SK-N-MC (cell line): ENCODE measurements around the gene MKLN1.

Experiments used
- DNase-seq: peaks from one replicate; pipeline ENCODE4 v3.0.0-alpha.2; 2011; ENCODE audit warnings: low read depth, low spot score
- H3K27ac ChIP-seq: fragments of 200-600 bp; sonication (generic); 2 replicates; pipeline ENCODE4 v1.5.1; 2016; ENCODE audit warnings: mixed run types
- H3K36me3 ChIP-seq: fragments of 200-600 bp; sonication (generic); 2 replicates; pipeline ENCODE4 v1.6.1; 2017; ENCODE audit warnings: antibody characterized with exemption, low read length, mixed read lengths; ENCODE audit not compliant: insufficient read depth
- H3K4me3 ChIP-seq: fragments of 200-600 bp; sonication (generic); 2 replicates; pipeline ENCODE4 v1.5.1; 2016
- H3K9ac ChIP-seq: fragments of 200-600 bp; sonication (generic); 2 replicates; pipeline ENCODE4 v1.8.0; 2017; ENCODE audit warnings: mixed run types, mixed read lengths; ENCODE audit not compliant: insufficient read length
- H3K9me3 ChIP-seq: fragments of 200-600 bp; sonication (generic); 2 replicates; pipeline ENCODE4 v1.6.1; 2017; ENCODE audit warnings: low read depth, mild to moderate bottlenecking, antibody characterized with exemption, low read length, moderate library complexity, mixed read lengths
- EZH2 ChIP-seq: fragments of 200-600 bp; sonication (generic); IDR thresholded peaks from one replicate; pipeline ENCODE4 v1.6.1; 2017; ENCODE audit warnings: antibody characterized with exemption
- FOXP2 ChIP-seq: optimal IDR thresholded peaks from 2 replicates; pipeline ENCODE3; 2011; ENCODE audit warnings: mild to moderate bottlenecking, moderate library complexity; ENCODE audit not compliant: insufficient read depth; ENCODE audit errors: extremely low read length, control extremely low read depth
- POLR2AphosphoS5 ChIP-seq: IDR thresholded peaks from 2 replicates; pipeline ENCODE4 v1.6.1; 2012; ENCODE audit warnings: mild to moderate bottlenecking, low read depth, low read length, borderline replicate concordance

MKLN1 gene

GRCh38 chr7:131385039-131385605 is 57.4 kb downstream of the MKLN1 start:
- Histone ChIP-seq H3K9ac (no peak overlapping the region), H3K4me3 (no peak overlapping the region), H3K27ac (no peak overlapping the region), H3K9me3 (no peaks in the 10 kb centered on the region), H3K36me3 (peaks cover 38% of the 10 kb centered on the region)
- no peak for DNase-seq
- no peak for TF ChIP-seq EZH2
- no peak for TF ChIP-seq POLR2AphosphoS5
- TF ChIP-seq FOXP2: no peak

- Histone ChIP-seq H3K36me3 (peaks cover 25% of the 10 kb centered on the region; the same call in 1 of the 2 replicates), H3K4me3 (no peak overlapping the region), H3K9me3 (no peaks in the 10 kb centered on the region), H3K27ac (peak overlapping the region; percentile 81; the same call in 1 of the 2 replicates), H3K9ac (no peak overlapping the region)
- no peak for TF ChIP-seq POLR2AphosphoS5
- DNase-seq: no peak
Measured at GRCh38 chr7:131388126-131388525, 60.5 kb downstream of the MKLN1 start.

- TF ChIP-seq EZH2 (no peak), POLR2AphosphoS5 (no peak), FOXP2 (no peak)
- peaks cover 37% of the 10 kb centered on the region for H3K36me3 ChIP-seq
- H3K4me3 ChIP-seq: no peak overlapping the region
- peak overlapping the region; percentile 81 for H3K27ac ChIP-seq
- DNase-seq: no peak
- H3K9me3 ChIP-seq: no peaks in the 10 kb centered on the region
- no peak overlapping the region for H3K9ac ChIP-seq
Measured at GRCh38 chr7:131390275-131390674, 62.6 kb downstream of the MKLN1 start.

- no peak overlapping the region for H3K4me3 ChIP-seq
- H3K27ac ChIP-seq: peak overlapping the region; percentile 81; the same call in 1 of the 2 replicates
- no peak overlapping the region for H3K9ac ChIP-seq
- DNase-seq: no peak
- TF ChIP-seq EZH2 (no peak), FOXP2 (no peak), POLR2AphosphoS5 (no peak)
- no peaks in the 10 kb centered on the region for H3K9me3 ChIP-seq
- peaks cover 37% of the 10 kb centered on the region for H3K36me3 ChIP-seq
Measured at GRCh38 chr7:131391145-131391544, 63.5 kb downstream of the MKLN1 start.

DNA sequence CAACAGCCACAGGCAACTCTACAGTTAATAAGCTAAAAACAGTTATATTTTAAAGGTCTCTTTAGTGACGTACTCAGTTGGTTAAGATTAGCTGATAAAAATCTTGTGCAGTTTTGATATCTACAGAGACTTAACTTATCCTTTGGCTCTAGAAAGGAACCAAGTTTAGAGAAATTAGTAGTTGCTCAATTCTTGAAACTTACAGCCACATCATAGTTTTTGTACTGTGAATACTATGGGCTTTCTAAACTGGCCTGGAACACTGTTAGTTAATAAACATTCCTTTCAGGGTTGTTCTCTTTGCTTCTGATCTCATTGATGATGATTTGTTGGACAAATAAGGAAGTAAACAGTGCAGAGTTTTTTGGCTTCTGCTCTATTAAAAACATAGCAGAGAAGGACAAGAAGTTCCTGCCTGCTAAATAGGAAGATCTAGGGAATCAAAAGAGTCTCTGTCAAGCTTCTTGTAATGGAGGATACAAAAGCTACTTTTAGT is 73.1 kb downstream of the MKLN1 start:
- Histone ChIP-seq H3K9me3 (peaks cover 3% of the 10 kb centered on the region; the same call in 1 of the 2 replicates), H3K9ac (no peak overlapping the region), H3K36me3 (peaks cover 78% of the 10 kb centered on the region), H3K27ac (no peak overlapping the region), H3K4me3 (no peak overlapping the region)
- no peak for DNase-seq
- TF ChIP-seq POLR2AphosphoS5 (no peak), FOXP2 (no peak), EZH2 (no peak)

GRCh38 chr7:131401194-131401593 is 73.5 kb downstream of the MKLN1 start:
- peaks cover 3% of the 10 kb centered on the region; the same call in 1 of the 2 replicates for H3K9me3 ChIP-seq
- no peak for DNase-seq
- H3K27ac ChIP-seq: no peak overlapping the region
- H3K4me3 ChIP-seq: no peak overlapping the region
- TF ChIP-seq POLR2AphosphoS5 (no peak), FOXP2 (no peak), EZH2 (no peak)
- H3K9ac ChIP-seq: no peak overlapping the region
- H3K36me3 ChIP-seq: peaks cover 78% of the 10 kb centered on the region

GRCh38 chr7:131403322-131403721 is 75.6 kb downstream of the MKLN1 start:
- Histone ChIP-seq H3K36me3 (peaks cover 68% of the 10 kb centered on the region), H3K9me3 (peaks cover 3% of the 10 kb centered on the region; the same call in 1 of the 2 replicates), H3K4me3 (no peak overlapping the region), H3K27ac (no peak overlapping the region), H3K9ac (no peak overlapping the region)
- no peak for DNase-seq
- no peak for TF ChIP-seq FOXP2
- no peak for TF ChIP-seq EZH2
- TF ChIP-seq POLR2AphosphoS5: no peak

- Histone ChIP-seq H3K27ac (no peak overlapping the region), H3K4me3 (no peak overlapping the region), H3K36me3 (peaks cover 58% of the 10 kb centered on the region), H3K9ac (no peak overlapping the region), H3K9me3 (peaks cover 3% of the 10 kb centered on the region; the same call in 1 of the 2 replicates)
- no peak for DNase-seq
- TF ChIP-seq FOXP2 (no peak), EZH2 (no peak), POLR2AphosphoS5 (no peak)
Measured at GRCh38 chr7:131404226-131404911, 76.7 kb downstream of the MKLN1 start.
